Cardiac muscle cell (in vitro differentiated cells and primary cell): ENCODE measurements around the gene PSMD4. TPM values are rescaled to one million over a fixed set of nuclear protein-coding genes. Genes with fewer than 3 reads are reported as not detected.

Experiments used
- DNase-seq, 2 donors: peaks; one replicate each; pipeline versions ENCODE4 v3.0.0 to v3.0.0-alpha.2; 2010 to 2017; ENCODE audit warnings: low read depth in 1 of 2, low spot score in 1 of 2
- H3K27ac ChIP-seq: fragments of 200-600 bp; sonication (generic); 2 replicates; pipeline ENCODE4 v1.5.1; 2016
- H3K27me3 ChIP-seq: fragments of 200-600 bp; sonication (generic); 2 replicates; pipeline ENCODE4 v1.6.0; 2016; ENCODE audit warnings: control low read depth
- H3K36me3 ChIP-seq: fragments of 200-600 bp; sonication (generic); 2 replicates; pipeline ENCODE4 v1.5.1; 2016; ENCODE audit warnings: control low read depth
- H3K4me1 ChIP-seq: fragments of 200-600 bp; sonication (generic); 2 replicates; pipeline ENCODE4 v1.8.1; 2017; ENCODE audit warnings: low read depth, mild to moderate bottlenecking, mixed run types
- H3K4me3 ChIP-seq: fragments of 200-600 bp; sonication (generic); 2 replicates; pipeline ENCODE4 v1.5.1; 2016; ENCODE audit warnings: mild to moderate bottlenecking
- H3K9me3 ChIP-seq: fragments of 200-600 bp; sonication (generic); 2 replicates; pipeline ENCODE4 v1.5.1; 2017; ENCODE audit warnings: low read depth, mild to moderate bottlenecking, control low read depth
- polyA plus RNA-seq: library from polyadenylated mRNA; unstranded; fragments of >200 nt; fragmentation: Nextera tagmentation; extraction: Ambion mirVana; gene quantifications from 2 replicates; pipeline ENCODE4 v1.2.1, GENCODE V29; 2016
- total RNA-seq: library from RNA; depleted of rRNA; stranded (reverse); fragments of >200 nt; gene quantifications from 2 replicates; pipeline ENCODE4 v1.2.3, GENCODE V29; 2016
- TF ChIP-seq, protein P1 (sequence below): IDR thresholded peaks from 2 replicates; pipeline ENCODE4 v1.5.1; 2012; ENCODE audit warnings: low read depth, mild to moderate bottlenecking, low read length

The PSMD4 gene
- total and polyA plus RNA-seq, 2 experiments from 2014 or later, result 140 to 277 TPM

DNA sequence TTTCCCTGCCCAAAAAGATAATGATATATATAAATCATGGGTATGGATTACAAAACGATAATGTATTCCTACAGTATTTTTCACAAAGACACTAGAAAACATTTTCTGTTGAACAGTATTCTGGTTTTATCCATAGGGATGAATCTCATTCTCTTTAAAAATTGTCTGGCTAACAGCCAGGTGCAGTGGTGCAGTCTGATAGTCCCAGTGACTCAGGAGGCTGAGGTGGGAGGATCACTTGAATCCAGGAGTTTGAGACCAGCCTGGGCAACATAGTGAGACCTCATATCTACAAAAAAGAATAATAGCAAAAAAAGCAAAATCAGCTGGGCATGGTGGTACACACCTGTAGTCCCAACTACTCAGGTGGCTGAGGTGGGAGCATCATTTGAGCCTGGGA, 32.9 kb upstream of the PSMD4 start:
- H3K27me3 ChIP-seq, result no peaks in the 10 kb centered on the region
- no peak overlapping the region for H3K27ac ChIP-seq
- H3K36me3 ChIP-seq, result peaks cover 10% of the 10 kb centered on the region
- no peaks in the 10 kb centered on the region for H3K9me3 ChIP-seq
- no peak overlapping the region for H3K4me3 ChIP-seq
- DNase-seq, result peak in 1 of 2 donors; percentile 13
- TF ChIP-seq, protein P1, sequence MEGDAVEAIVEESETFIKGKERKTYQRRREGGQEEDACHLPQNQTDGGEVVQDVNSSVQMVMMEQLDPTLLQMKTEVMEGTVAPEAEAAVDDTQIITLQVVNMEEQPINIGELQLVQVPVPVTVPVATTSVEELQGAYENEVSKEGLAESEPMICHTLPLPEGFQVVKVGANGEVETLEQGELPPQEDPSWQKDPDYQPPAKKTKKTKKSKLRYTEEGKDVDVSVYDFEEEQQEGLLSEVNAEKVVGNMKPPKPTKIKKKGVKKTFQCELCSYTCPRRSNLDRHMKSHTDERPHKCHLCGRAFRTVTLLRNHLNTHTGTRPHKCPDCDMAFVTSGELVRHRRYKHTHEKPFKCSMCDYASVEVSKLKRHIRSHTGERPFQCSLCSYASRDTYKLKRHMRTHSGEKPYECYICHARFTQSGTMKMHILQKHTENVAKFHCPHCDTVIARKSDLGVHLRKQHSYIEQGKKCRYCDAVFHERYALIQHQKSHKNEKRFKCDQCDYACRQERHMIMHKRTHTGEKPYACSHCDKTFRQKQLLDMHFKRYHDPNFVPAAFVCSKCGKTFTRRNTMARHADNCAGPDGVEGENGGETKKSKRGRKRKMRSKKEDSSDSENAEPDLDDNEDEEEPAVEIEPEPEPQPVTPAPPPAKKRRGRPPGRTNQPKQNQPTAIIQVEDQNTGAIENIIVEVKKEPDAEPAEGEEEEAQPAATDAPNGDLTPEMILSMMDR, result no peak
- H3K4me1 ChIP-seq, result no peaks in the 10 kb centered on the region

DNA sequence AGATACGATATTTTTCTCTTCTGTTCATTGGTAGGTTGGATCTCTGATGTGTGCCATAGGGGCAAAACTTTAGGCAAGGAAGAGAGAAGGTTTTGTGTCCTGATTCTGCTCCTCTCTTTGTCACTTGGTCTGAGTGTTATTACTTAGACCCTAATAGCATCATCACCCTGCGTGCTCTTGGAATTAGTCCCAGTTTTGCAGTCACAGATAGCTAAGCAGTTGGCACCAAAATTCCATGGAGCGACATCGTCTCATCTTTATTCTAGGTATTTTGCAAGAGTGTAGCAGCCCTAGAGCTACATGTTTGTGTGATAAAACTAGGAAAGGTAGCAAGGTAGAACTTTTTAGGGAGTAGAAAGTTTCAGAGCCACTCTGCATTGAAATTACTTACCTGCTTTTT, 32.4 kb upstream of the PSMD4 start:
- Histone ChIP-seq H3K27ac (no peak overlapping the region), H3K36me3 (peaks cover 11% of the 10 kb centered on the region), H3K27me3 (no peaks in the 10 kb centered on the region), H3K4me3 (no peak overlapping the region), H3K4me1 (no peaks in the 10 kb centered on the region), H3K9me3 (no peaks in the 10 kb centered on the region)
- peak in 1 of 2 donors; percentile 15 for DNase-seq
- TF ChIP-seq, protein P1, result no peak

DNA sequence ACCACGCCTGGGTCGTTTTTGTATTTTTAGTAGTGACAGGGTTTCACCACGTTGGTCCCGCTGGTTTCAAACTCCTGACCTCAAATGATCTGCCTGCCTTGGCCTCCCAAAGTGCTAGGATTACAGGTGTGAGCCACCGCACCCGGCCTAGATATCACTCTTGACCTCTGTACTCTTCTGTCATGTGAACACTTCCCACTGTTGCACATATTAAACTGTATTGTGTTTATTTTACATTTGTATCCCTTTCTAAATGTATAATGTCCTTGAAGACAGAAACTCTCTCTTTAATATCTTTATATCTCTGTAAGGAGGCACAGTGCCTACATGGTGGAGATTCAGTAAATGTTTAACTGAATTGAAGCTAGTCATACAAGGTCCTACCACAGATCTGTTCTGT, 19.3 kb upstream of the PSMD4 start:
- no peaks in the 10 kb centered on the region for H3K4me1 ChIP-seq
- DNase-seq, result no peak
- peaks cover 76% of the 10 kb centered on the region for H3K36me3 ChIP-seq
- H3K4me3 ChIP-seq, result no peak overlapping the region
- H3K27me3 ChIP-seq, result no peaks in the 10 kb centered on the region
- H3K27ac ChIP-seq, result no peak overlapping the region
- TF ChIP-seq, protein P1, result no peak
- no peaks in the 10 kb centered on the region for H3K9me3 ChIP-seq

DNA sequence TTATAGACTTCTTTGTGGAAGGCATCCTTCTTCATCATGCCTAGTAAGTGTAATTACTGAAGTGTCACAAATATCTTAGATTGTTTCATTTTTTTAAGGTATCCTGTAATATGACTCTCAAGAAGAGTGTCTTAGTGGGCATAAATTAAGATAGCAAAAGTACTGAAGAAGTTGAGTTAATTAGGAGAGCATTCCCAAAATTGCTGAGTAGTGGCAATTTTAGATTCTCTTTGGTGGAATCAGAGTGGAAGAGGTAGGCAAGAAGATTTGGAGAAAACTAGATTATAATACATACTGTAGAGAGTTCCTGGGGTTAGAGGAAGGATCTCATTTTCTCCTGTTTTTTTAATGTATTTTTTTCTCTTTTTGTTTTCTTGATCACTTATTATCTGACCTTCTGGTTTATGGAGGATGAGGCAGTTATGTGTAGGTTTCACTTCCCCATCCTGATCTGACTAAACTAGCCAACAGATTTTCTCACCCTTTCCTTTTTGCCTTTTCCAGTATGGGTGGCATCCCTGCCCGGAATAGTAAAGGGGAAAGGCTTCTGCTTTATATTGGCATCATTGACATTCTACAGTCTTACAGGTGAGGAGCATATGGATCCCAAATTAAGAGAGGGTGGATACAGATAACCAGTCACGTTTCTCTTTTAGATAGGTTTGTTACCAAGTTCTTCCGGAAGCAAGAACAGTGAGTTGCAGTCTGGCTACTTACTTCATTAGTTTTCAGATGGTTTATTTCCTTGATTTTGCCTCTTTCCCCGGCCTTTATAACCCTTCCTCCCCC, 16.7 kb upstream of the PSMD4 start:
- no peak for DNase-seq
- Histone ChIP-seq H3K27me3 (no peaks in the 10 kb centered on the region), H3K4me3 (no peak overlapping the region), H3K4me1 (no peaks in the 10 kb centered on the region), H3K36me3 (peaks cover 77% of the 10 kb centered on the region), H3K27ac (no peak overlapping the region), H3K9me3 (no peaks in the 10 kb centered on the region)
- TF ChIP-seq, protein P1, result no peak

DNA sequence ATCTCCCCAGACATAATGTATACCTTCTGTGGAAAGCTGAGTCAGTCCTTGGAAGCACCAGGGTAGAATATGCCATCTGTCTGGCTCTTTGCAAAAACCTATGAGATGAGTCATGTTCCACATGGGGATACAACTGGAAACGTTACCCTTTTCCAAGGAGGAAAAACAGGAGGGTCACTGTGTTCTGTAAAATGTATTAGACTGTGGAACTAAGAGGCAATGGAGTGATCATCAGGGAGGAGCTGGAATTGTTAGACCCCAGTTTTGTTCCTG, 16.1 kb upstream of the PSMD4 start:
- H3K4me3 ChIP-seq, result no peak overlapping the region
- TF ChIP-seq, protein P1, result no peak
- H3K4me1 ChIP-seq, result no peaks in the 10 kb centered on the region
- H3K36me3 ChIP-seq, result peaks cover 82% of the 10 kb centered on the region
- peak in 1 of 2 donors; percentile 66 for DNase-seq
- H3K9me3 ChIP-seq, result no peaks in the 10 kb centered on the region
- H3K27me3 ChIP-seq, result no peaks in the 10 kb centered on the region
- H3K27ac ChIP-seq, result no peak overlapping the region

DNA sequence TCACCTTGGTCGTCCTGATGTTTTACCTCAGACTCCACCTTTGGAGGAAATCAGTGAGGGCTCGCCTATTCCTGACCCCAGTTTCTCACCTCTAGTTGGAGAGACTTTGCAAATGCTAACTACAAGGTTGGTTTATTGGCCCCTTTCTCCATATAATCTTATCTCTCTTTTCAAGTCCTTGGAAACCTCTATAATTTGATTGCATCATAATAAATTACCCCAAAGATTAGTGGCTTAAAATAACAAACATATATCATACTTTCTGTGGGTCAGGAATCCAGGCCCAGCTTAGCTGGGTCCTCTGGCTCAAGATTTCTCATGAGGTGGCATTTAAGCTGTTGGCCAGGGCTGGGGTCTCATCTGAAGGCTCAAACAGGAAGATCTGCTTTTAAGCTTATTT, 12.1 kb upstream of the PSMD4 start:
- Histone ChIP-seq H3K9me3 (no peaks in the 10 kb centered on the region), H3K4me1 (no peaks in the 10 kb centered on the region), H3K36me3 (peaks cover 77% of the 10 kb centered on the region), H3K27me3 (no peaks in the 10 kb centered on the region), H3K27ac (no peak overlapping the region), H3K4me3 (no peak overlapping the region)
- TF ChIP-seq, protein P1, result no peak
- no peak for DNase-seq
